Gastrocnemius medialis (tissue), 4 donors: ENCODE data around the gene LDLRAD4.

Experiments
- POLR2A ChIP-seq, 2 donors: fragments of 450-650 bp; IDR thresholded peaks; one replicate each; pipeline ENCODE4 v1.6.1; 2017; ENCODE audit warnings: antibody characterized with exemption in 2 of 2, mild to moderate bottlenecking in 2 of 2, moderate library complexity in 2 of 2
- TF ChIP-seq, protein P1 (sequence below), 5 experiments: fragments of 450-650 bp in 3 of 5; fragments of 200-600 bp in 2 of 5; sonication (generic) in 2 of 5; IDR thresholded peaks in 4 of 5; conservative IDR thresholded peaks in 1 of 5; 1 replicate in 4 of 5; 2 replicates in 1 of 5; pipeline ENCODE4 v1.5.1; 2016 to 2019; ENCODE audit warnings: antibody characterized with exemption in 5 of 5, mild to moderate bottlenecking in 3 of 5, moderate library complexity in 3 of 5

DNA sequence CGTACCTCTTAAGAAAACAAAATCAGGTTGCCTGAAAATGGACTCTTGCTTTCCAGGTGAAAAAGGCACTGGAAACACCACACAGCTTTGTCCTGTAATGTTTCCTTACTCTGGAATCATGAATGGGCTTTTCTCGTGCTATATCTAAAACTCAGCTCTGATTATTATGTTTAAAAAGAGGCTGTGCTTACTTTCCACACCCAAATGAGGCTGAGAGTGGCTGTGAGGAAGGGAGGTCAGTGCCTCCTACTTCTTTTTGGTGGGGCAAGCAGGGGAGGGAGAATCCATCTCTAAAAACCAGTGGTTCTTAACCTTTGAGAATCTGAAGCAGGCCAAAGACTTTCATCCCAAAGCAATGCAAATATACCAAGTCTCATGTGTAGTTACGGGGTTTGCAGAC, 359.2 kb downstream of the LDLRAD4 start:
- TF ChIP-seq, protein P1, sequence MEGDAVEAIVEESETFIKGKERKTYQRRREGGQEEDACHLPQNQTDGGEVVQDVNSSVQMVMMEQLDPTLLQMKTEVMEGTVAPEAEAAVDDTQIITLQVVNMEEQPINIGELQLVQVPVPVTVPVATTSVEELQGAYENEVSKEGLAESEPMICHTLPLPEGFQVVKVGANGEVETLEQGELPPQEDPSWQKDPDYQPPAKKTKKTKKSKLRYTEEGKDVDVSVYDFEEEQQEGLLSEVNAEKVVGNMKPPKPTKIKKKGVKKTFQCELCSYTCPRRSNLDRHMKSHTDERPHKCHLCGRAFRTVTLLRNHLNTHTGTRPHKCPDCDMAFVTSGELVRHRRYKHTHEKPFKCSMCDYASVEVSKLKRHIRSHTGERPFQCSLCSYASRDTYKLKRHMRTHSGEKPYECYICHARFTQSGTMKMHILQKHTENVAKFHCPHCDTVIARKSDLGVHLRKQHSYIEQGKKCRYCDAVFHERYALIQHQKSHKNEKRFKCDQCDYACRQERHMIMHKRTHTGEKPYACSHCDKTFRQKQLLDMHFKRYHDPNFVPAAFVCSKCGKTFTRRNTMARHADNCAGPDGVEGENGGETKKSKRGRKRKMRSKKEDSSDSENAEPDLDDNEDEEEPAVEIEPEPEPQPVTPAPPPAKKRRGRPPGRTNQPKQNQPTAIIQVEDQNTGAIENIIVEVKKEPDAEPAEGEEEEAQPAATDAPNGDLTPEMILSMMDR (IDR thresholded peaks at IDR 0.05 in 4 of 5, conservative IDR thresholded peaks at IDR 0.05 in 1 of 5), result no peak
- no peak for TF ChIP-seq POLR2A (IDR thresholded peaks at IDR 0.05)
